GM19397 (cell line): ENCODE data around the gene LRRC15.
A peak's percentile ranks its signal among the peaks of the same experiment; 100 is the strongest.

Source experiments
- ATAC-seq: cut with Tn5 transposase; IDR thresholded peaks from one replicate; pipeline ENCODE4 v1.9.1; 2021; ENCODE audit warnings: mild to moderate bottlenecking, moderate library complexity; ENCODE audit not compliant: unreplicated experiment

Gene LRRC15

DNA sequence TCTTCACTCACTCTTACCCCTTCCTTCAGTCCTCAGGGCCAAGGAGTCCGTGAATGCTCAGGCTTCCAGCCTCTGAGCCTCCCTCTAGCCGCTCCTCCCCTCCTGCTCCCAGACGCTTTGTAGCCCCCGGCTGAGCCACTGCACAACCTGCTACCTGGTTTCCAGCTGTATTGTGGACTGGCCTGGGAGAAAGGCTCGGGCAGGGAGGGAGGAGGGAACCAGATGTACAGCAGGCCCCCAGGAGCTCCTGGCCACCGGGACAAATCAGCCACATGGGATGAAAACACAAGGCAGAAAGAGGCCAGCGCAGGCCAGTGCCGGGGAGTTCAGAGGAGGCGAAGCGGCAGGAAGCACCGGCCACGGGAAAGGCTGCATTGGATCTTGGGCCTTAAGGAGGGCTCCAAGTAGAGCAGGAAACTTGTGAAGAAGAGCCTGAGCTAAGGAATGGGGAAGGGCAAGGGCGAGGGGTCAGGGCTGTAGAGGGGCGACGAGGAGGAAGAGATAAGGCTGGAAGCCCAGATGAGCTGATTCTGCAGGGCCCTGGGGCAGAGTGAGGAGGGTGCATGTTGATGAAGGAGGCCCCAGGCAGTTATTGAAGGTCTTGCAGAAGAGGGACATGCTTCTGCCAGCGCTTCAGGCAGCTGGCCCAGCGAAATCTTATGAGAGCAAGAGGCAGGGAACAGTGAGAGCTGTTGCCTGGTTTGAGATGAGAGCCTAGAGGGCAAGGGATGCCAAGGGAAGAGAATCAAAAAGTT, 32.8 kb downstream of the LRRC15 start:
- no peak for ATAC-seq

DNA sequence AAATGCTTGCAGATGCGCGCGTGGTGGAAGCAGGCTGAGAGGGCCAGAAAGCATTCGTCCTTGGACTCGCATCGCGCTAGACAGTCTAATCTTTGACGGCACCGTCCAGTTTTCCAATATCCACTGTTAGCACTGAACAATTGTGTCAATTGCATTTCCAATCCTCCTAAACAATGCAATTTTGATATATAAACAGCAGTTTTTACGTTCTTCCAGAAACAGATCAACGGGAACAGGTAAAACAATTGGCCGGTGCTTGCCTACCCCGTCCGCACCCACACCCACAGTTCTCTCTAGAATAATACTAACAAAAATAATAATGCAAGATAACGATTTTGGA, 35.6 kb downstream of the LRRC15 start:
- no peak for ATAC-seq

DNA sequence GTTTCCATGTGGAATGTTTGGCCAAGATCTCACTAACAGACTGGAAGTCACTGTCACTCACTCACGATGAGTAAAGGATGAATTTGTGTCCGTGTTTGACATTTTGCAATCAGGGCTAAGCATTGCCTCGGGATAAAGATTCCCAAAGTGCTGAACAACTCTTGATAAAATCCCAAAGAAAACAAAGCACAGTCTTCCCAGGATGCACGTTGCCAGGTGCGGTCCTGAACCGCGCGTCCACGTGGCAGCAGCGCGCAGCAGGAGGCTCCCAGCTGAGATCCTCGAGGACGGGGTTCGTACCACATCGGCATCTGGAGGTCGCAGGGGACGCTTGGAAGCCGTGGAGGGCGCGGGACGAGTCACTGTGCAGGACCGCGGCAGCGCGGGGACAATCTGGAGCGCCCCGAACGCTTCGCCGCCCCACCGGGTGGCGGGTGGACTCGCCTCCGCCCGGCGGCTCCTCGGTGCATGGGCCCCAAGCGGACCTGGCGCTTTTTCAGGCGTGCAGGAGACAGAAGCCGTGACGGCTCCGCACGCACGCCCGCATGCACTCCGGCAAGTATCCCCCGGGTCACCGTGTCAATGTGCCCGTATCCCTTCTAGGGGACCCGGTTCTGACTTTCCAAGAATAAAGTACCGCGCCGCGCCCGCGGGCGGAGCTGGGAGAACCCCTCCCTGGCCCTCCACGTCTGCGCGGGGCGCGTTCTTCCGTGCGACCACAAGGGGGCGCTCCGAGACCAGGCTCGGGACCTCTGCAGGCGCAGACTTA, 36.1 kb downstream of the LRRC15 start:
- peak; percentile 91 for ATAC-seq

DNA sequence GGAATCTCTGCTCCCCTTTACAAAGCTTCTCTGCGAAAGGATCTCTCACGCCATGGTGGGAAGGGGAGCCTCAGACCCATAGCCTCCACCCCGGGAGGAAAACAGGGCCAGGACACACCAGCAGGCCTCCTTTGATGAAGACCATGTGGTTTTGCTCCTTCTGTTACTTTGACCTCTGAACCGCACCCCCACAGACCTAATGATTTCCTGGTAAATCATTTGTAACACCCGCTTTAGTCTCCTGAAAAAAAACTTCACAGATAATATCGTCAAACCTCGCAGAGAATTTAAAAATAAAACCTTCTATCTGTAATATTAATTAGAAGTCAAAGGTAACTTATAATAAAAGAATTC, 36.7 kb downstream of the LRRC15 start:
- no peak for ATAC-seq

DNA sequence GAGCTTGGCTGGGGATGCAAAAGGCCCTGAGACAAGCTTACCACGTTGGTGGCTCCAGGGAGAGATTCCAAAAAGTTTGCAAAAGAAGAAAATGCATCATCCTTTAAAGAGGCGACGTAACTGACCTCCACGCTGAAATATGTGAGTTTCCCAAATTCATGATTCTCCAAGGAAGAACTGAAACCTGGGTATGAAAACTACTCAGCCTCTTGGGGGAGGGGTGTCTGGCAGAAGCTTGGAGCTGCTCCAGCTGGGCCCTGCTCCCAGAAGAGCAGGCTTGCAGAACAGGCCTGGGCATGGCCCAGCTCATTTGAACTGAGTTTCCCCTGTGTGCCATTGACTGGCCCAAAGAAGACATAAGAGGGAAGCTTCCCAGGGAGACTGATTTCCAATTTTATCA, 39.0 kb downstream of the LRRC15 start:
- no peak for ATAC-seq

DNA sequence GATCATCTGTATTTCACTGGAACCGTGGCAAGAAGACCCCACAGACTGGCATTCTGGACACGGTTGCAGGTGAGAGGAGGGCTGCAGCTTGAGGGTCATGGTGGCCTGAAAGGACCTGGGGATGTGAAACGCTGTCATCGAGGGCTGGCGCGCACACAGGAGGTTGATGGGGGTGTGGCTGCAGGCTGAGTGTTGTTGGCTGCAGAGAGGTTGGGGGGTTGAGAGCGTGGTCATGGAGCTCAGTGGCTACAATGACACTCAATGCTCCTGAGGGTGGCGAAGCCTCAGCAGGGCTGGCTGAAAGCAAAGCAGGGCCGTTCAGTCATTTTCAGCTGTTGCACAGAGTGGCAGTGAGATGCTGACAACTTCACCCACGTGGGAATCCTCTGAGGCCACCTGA, 39.4 kb downstream of the LRRC15 start:
- ATAC-seq: no peak

DNA sequence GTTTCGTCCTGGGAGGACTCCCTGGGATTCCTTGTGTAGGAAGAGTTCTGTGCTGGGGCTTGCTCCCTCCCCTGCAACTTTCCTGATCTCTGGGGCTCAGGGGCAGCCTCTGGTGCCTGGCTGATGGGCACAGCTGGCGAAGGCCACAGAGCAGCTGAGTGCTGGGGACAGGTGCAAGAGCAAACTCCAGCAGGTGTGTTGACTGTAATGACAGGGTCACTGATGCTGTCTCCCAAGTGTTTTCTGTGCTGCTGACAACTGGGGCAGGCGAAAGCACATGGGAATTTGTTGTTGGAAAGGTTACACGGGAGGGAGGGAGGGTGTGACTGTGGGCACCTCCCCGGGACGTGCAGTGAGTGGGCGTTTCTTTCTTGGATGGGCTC, 40.0 kb downstream of the LRRC15 start:
- ATAC-seq: no peak

DNA sequence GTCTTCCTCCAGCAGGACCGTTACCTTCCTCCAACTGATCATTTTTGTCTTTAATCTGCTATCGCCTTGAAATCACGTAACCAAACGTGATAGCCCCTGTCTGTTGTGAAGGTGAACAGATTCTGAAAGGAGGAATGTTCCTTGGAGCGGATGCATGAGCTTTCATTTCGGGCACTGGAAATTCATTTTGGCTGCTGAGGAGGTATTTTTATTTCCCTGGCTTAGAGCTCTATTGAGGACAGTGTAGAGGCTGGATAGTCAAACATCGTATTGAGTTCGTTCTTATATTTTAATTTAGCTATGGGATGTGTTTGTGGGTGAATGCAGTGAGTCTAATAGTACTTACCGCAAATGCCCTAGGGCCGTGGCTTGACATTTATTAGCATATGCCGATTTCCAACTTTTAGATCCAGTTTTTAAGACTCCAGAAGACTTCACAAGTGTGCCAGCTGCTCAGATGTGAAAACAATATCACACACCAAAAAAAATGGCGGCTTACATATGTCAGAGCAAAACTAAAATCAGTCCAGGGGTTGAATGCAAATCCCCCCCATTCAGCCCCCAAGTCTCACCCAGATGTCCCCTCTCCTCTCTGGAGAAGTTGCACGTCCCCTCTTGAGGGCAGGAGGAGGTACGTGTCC, 40.5 kb downstream of the LRRC15 start:
- ATAC-seq: no peak

DNA sequence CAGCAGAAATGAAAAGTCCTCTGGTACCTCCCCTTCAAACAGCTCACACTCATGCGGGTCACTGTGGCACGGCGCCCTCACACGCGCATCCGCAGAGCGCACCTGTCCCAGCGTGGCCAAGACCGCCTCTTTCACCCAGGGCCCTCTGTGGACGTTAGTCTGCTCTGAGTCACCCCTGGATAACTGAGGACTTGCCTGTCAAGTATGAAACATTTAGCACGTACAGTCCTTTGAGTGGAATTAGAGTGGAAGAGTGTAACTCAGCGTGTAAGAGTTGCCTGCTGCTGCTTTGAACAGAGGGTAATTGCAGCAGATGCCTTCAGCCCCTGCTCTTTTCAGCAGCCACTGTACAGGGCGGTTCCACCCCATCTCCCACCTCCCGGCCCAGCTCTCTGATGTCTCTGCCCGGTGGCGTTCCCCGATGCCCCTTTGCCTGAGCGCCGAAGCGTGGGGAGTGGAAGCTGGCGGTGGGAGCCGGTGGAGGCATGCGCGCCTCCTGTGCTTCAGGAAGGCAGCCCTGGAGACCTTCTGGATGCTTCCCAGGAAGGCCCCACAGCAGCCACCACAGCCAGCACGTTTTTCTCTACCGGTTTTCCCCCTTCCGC, 41.4 kb downstream of the LRRC15 start:
- no peak for ATAC-seq

DNA sequence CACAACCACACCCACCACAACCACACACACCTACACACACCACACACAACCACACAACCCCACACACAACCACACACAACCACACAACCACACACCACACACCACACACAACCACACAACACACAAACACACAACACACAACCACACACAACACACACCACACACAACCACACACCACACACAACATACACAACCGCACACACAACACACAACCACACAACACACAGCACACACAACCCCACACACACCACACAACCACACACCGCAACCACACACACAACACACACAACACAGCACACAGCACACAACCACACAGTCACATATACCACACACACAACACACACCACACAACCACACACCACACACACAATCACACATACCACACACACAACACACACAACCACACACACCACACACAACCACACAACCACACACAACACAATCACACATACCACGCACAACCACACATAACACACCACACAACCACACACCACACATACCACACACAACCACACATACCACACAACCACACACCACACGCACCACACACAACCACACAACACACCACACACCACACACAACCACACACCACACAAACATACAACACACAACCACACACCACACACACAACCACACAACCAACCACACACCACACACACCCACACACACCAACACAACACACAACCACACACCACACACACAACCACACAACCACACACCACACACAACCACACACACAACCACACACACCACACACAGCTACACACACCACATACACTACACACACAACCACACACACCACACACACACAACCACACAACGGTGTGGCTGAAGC, 42.1 kb downstream of the LRRC15 start:
- ATAC-seq: no peak

DNA sequence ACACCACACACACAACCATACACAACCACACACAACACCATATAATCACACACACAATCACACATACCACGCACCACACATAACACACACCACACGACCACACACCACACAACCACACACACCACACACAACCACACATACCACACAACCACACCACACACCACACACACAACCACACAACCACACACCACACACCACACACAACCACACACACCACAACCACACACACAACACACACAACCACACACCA, 42.6 kb downstream of the LRRC15 start:
- ATAC-seq: no peak

DNA sequence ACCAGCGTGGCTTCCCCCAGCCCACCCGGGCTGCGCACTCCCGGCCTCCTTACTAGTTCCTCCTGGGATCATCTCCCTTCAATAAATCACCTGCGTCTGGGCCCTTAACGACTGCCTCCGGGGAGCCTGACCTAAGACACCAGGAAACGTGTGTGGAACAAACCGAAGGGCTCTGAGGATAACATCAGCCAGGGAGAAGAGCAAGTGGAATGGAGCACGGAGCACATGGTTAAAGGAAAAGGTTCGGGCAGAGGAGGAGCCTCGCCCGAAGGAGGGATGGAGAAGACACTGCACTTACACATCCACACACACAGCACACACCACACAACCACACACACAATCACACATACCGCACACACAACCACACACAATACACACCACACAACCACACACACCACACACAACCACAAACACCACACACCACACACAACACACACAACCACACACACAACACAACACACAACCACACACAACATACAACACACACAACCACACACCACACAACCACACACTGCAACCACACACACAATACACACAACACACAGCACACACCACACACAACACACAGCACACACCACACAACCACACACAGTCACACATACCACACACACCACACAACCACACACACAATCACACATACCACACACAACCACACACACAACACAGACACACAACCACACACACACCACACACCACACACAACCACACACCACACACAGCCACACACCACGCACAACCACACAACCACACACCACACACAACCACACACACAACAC, 43.2 kb downstream of the LRRC15 start:
- no peak for ATAC-seq

DNA sequence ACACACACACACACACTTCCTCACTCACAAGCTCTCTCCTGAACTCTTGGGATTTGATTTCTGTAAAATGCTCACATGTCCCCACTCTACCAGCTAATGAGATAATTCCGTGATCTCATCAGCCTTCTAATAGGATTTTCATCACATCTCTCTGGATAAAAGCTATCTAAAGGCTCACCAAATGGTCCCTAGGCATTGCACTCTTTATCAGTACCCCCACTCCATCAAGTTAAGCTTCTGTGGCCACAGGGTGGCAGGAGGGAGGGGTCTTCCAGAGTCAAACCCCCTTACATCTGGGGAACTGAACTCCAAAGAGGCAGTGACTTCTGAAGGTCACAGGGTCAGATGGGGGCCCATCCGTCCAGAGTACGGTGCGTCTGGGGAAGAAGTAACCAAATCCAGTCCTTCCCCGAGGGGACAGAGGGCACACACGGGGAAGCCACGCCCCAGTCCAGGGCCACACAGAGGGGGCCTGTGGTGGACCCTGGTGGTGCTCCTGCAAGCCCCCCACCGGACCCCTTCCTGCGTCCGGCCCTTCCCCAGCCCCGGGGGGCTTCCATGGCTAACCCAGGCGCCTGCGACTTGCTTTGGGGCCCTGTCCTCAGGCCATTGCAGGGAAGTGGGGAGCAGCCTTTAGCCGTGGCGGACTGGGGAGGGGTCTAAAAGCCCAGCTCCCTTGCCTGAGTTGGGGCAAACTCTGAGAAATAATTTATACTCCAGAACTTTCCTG, 44.0 kb downstream of the LRRC15 start:
- no peak for ATAC-seq

DNA sequence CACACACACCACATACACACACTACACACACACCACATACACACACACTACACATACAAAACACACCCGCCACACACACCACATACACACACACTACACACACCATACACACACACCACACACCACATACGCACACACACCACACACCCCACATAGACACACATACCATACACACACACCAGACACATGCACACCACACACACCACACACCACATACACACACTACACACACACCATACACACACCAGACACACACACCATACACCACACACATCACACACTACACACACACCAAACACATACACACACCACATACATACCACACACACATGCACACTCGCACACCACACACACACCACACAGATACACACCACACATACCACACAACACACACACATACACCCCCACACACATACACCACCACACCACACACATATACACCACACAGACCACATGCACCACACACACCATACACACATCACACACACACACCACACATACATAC, 44.7 kb downstream of the LRRC15 start:
- ATAC-seq: no peak

DNA sequence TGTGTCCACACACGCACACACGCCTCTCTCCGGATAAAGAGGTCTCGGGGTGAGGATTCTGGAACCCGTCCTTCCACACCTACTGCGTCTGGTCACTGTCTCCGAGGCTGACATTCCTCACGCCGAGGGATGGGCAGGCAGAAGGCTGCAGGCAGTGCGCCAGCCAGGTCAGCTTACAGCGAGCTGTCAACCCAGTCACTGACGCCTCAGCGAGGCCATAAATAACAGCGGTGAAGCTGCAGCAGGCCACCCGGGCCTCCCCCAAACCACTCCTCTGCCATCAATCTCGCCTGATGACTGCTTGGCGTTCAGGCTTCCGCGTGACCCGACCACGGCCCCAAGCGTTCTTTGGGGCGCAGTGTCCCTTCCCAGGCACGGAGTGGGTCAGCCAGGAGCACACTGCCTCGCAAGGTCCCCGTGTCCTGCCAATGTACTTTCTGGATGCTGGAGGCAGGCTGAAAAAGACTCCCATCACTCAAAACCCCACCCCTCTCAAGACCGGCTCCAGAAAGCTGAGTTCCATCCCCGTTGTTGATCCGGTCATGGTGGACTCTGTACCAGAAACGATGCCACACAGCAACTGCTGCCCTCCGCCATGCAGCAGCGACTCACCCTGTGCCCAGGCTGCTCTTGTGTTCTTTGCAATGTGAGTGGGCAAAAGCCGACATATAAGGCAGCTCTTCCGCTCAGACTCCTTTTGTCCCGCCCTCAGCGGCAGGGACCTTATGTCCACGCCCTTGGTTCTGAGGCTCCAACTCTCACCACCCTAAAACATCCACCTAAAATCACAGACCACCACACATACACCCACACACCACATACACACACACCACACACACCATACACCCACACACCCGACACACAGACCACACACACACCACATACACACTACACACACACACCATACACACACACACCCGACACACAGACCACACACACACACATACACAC, 45.5 kb downstream of the LRRC15 start:
- no peak for ATAC-seq

DNA sequence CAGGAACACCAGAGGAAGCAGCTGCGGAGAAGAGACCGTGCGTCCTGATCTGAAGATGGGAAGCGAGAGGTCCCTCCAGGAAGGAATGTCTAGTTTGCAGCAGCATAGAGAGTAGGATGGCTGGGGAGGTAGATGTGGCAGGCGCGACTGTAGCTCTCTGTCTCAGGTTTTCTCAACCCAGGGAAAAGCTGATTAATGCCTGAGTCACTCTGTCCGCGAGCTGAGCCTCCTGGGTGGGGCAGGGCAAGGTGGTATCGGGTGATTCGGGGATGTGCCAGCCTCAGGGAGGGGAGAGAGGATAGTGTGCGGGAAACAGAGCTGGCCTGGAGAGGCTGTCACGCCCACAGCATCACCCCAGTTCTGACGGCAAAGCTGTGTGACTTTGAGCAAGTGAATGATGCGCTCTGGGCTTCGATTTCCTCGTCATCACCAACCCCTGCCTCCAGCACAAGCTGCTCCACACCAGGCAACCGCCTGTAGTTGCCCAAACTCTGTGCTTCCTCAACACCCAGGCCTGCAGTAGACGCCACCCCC, 46.8 kb downstream of the LRRC15 start:
- no peak for ATAC-seq

DNA sequence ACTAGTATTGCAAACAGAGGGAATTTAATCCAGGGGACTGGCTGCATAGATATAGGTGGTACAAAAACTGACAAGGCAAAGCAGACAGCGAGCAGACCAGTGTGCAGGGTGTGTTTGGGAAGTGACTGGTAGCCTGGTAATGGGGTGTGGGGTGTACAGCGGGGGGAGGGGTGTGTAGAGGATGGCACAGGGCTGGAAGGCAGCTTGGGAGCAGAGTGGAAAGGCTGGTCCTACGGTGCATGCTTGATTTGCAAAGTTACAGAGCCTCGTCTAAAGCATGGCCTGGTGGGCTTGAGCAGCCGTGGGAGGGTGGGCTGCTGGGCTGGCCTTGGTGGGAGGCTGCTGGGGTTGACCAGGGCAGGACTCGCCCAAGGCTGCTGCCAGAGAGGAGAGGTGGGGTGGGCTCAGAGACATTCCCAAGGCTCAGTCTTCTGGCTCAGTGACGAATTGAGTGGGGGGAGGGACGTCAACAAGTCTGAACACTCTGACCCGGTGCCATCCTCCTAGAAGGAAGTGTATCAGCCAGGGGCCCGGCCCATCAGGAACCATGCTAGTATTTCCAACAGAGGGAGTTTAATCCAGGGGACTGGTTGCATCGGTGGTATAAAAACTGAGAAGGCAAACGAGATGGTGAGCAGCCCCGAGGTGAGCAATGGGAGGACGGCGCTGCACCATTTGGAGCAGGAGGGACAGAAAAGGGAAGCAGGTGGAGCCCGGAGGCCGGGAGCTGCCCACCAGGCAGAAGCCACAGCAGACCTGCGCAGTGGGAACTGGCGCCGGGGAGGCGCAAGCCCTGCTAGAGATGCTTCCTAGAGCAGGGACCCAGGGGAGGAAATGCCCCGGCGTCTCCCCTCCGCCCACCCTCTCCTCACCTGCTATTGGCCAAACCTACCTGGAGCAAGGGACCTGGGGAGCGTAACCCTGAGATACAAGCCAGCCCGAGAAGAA, 47.6 kb downstream of the LRRC15 start:
- no peak for ATAC-seq
